Endothelial cell (in vitro differentiated cells): ENCODE data around the gene PRKCA. TPM values are rescaled to one million over a fixed set of nuclear protein-coding genes. Genes with fewer than 3 reads are reported as not detected.

Experiments used
- DNase-seq: peaks from one replicate; pipeline ENCODE4 v3.0.0; 2021; ENCODE audit warnings: low spot score
- H3K27ac Mint-ChIP-seq: one replicate; pipeline ENCODE4 v1.8.0; 2021; ENCODE audit warnings: mixed read lengths, inconsistent platforms; ENCODE audit not compliant: unreplicated experiment
- H3K27me3 Mint-ChIP-seq: one replicate; pipeline ENCODE4 v1.8.0; 2021; ENCODE audit warnings: mild to moderate bottlenecking, moderate library complexity, mixed read lengths, inconsistent platforms; ENCODE audit not compliant: unreplicated experiment
- H3K36me3 Mint-ChIP-seq: one replicate; pipeline ENCODE4 v1.8.0; 2021; ENCODE audit warnings: mild to moderate bottlenecking, low read depth, mixed read lengths, inconsistent platforms; ENCODE audit not compliant: unreplicated experiment
- H3K4me1 Mint-ChIP-seq: one replicate; pipeline ENCODE4 v1.8.0; 2021; ENCODE audit warnings: mild to moderate bottlenecking, mixed read lengths, inconsistent platforms; ENCODE audit not compliant: unreplicated experiment
- H3K4me3 Mint-ChIP-seq: one replicate; pipeline ENCODE4 v1.8.0; 2021; ENCODE audit warnings: mild to moderate bottlenecking, mixed read lengths, inconsistent platforms; ENCODE audit not compliant: unreplicated experiment
- H3K9me3 Mint-ChIP-seq: one replicate; pipeline ENCODE4 v1.8.0; 2021; ENCODE audit warnings: mixed read lengths, inconsistent platforms; ENCODE audit not compliant: unreplicated experiment
- CTCF ChIP-seq: fragments of 200-600 bp; sonication (generic); IDR thresholded peaks from one replicate; pipeline ENCODE4 v1.5.0; 2021; ENCODE audit warnings: antibody characterized with exemption; ENCODE audit not compliant: unreplicated experiment
- total RNA-seq: library from RNA; stranded (reverse); fragmentation: NEBNext Ultra II Directional; extraction: Animal tissue kit (Norgen Biotek cat#: 25700); gene quantifications from one replicate; pipeline ENCODE4 v1.2.1, GENCODE V29; 2021; ENCODE audit not compliant: unreplicated experiment

Gene PRKCA
- total RNA-seq, 1 donor from 2014 or later = 2.1 TPM

- Mint-ChIP-seq H3K27me3 (no peaks in the 10 kb centered on the region), H3K4me3 (no peak overlapping the region), H3K4me1 (peaks cover 23% of the 10 kb centered on the region), H3K36me3 (no peaks in the 10 kb centered on the region), H3K9me3 (no peaks in the 10 kb centered on the region), H3K27ac (peak overlapping the region; percentile 44)
- DNase-seq = peak; percentile 54
- no peak for TF ChIP-seq CTCF
Observed at GRCh38 chr17:66716236-66717026, 414.0 kb downstream of the PRKCA start.

- Mint-ChIP-seq H3K4me1 (peaks cover 15% of the 10 kb centered on the region), H3K4me3 (no peak overlapping the region), H3K36me3 (no peaks in the 10 kb centered on the region), H3K27me3 (no peaks in the 10 kb centered on the region), H3K27ac (no peak overlapping the region), H3K9me3 (no peaks in the 10 kb centered on the region)
- TF ChIP-seq CTCF = no peak
- DNase-seq = no peak
Observed at GRCh38 chr17:66717641-66718058, 415.2 kb downstream of the PRKCA start.

- H3K27me3 Mint-ChIP-seq = no peaks in the 10 kb centered on the region
- H3K36me3 Mint-ChIP-seq = no peaks in the 10 kb centered on the region
- no peak for DNase-seq
- peaks cover 12% of the 10 kb centered on the region for H3K4me1 Mint-ChIP-seq
- H3K9me3 Mint-ChIP-seq = no peaks in the 10 kb centered on the region
- no peak for TF ChIP-seq CTCF
- H3K27ac Mint-ChIP-seq = no peak overlapping the region
- H3K4me3 Mint-ChIP-seq = no peak overlapping the region
Observed at GRCh38 chr17:66720027-66720426, 417.6 kb downstream of the PRKCA start.

GRCh38 chr17:66720567-66720966 lies 418.2 kb downstream of the PRKCA start:
- no peak for DNase-seq
- H3K27ac Mint-ChIP-seq = no peak overlapping the region
- TF ChIP-seq CTCF = no peak
- H3K4me1 Mint-ChIP-seq = peaks cover 11% of the 10 kb centered on the region
- H3K9me3 Mint-ChIP-seq = no peaks in the 10 kb centered on the region
- no peaks in the 10 kb centered on the region for H3K36me3 Mint-ChIP-seq
- H3K27me3 Mint-ChIP-seq = no peaks in the 10 kb centered on the region
- H3K4me3 Mint-ChIP-seq = no peak overlapping the region

- Mint-ChIP-seq H3K36me3 (no peaks in the 10 kb centered on the region), H3K27ac (no peak overlapping the region)
- DNase-seq = no peak
Observed at GRCh38 chr17:66722341-66722740, 419.9 kb downstream of the PRKCA start.

More at GRCh38 chr17:66722341-66722740, 419.9 kb downstream of the PRKCA start:
- Mint-ChIP-seq H3K9me3 (no peaks in the 10 kb centered on the region), H3K27me3 (peaks cover 5% of the 10 kb centered on the region), H3K4me1 (no peaks in the 10 kb centered on the region), H3K4me3 (no peak overlapping the region)
- TF ChIP-seq CTCF = no peak
